ENCODE data around the gene EPHA3.

The EPHA3 gene

GRCh38 chr3:89264037-89264560, 156.7 kb downstream of the EPHA3 start:
- H3K27ac ChIP-seq (ENCODE audit: poor library complexity, severe bottlenecking): no peak overlapping the region
- TF ChIP-seq CTCF (IDR thresholded peaks at IDR 0.05; ENCODE audit: poor library complexity, severe bottlenecking): no peak
- H3K36me3 ChIP-seq (ENCODE audit: low read depth): no peaks in the 10 kb centered on the region
- H3K4me3 ChIP-seq (ENCODE audit: severe bottlenecking): no peak overlapping the region
- ATAC-seq (ENCODE audit: low read depth) (no peak), DNase-seq (ENCODE audit: low spot score) (no peak)
- H3K27me3 ChIP-seq (ENCODE audit: insufficient read depth, poor library complexity, severe bottlenecking): no peaks in the 10 kb centered on the region
- H3K4me1 ChIP-seq (ENCODE audit: insufficient read depth, poor library complexity, severe bottlenecking): no peaks in the 10 kb centered on the region
- H3K9me3 ChIP-seq (ENCODE audit: severe bottlenecking): no peaks in the 10 kb centered on the region

- no peaks in the 10 kb centered on the region for H3K36me3 ChIP-seq (ENCODE audit: low read depth)
- ATAC-seq (ENCODE audit: low read depth) (no peak), DNase-seq (ENCODE audit: low spot score) (no peak)
- no peak for TF ChIP-seq CTCF (IDR thresholded peaks at IDR 0.05; ENCODE audit: poor library complexity, severe bottlenecking)
- no peak overlapping the region for H3K4me3 ChIP-seq (ENCODE audit: severe bottlenecking)
- H3K4me1 ChIP-seq (ENCODE audit: insufficient read depth, poor library complexity, severe bottlenecking): no peaks in the 10 kb centered on the region
- H3K27ac ChIP-seq (ENCODE audit: poor library complexity, severe bottlenecking): no peak overlapping the region
- H3K27me3 ChIP-seq (ENCODE audit: insufficient read depth, poor library complexity, severe bottlenecking): peaks cover 3% of the 10 kb centered on the region
- H3K9me3 ChIP-seq (ENCODE audit: severe bottlenecking): no peaks in the 10 kb centered on the region
Measured at GRCh38 chr3:89266074-89266473, 158.7 kb downstream of the EPHA3 start.

GRCh38 chr3:89268059-89268458, 160.6 kb downstream of the EPHA3 start:
- no peak overlapping the region for H3K27ac ChIP-seq (ENCODE audit: poor library complexity, severe bottlenecking)
- ATAC-seq (ENCODE audit: low read depth) (no peak), DNase-seq (ENCODE audit: low spot score) (no peak)
- H3K4me1 ChIP-seq (ENCODE audit: insufficient read depth, poor library complexity, severe bottlenecking): no peaks in the 10 kb centered on the region
- peaks cover 3% of the 10 kb centered on the region for H3K27me3 ChIP-seq (ENCODE audit: insufficient read depth, poor library complexity, severe bottlenecking)
- TF ChIP-seq CTCF (IDR thresholded peaks at IDR 0.05; ENCODE audit: poor library complexity, severe bottlenecking): no peak
- H3K4me3 ChIP-seq (ENCODE audit: severe bottlenecking): no peak overlapping the region
- H3K36me3 ChIP-seq (ENCODE audit: low read depth): no peaks in the 10 kb centered on the region
- H3K9me3 ChIP-seq (ENCODE audit: severe bottlenecking): no peaks in the 10 kb centered on the region

- H3K36me3 ChIP-seq (ENCODE audit: low read depth): no peaks in the 10 kb centered on the region
- DNase-seq (ENCODE audit: low spot score) (no peak), ATAC-seq (ENCODE audit: low read depth) (no peak)
- H3K4me1 ChIP-seq (ENCODE audit: insufficient read depth, poor library complexity, severe bottlenecking): no peaks in the 10 kb centered on the region
- H3K9me3 ChIP-seq (ENCODE audit: severe bottlenecking): no peaks in the 10 kb centered on the region
- H3K27ac ChIP-seq (ENCODE audit: poor library complexity, severe bottlenecking): no peak overlapping the region
- peaks cover 3% of the 10 kb centered on the region for H3K27me3 ChIP-seq (ENCODE audit: insufficient read depth, poor library complexity, severe bottlenecking)
- H3K4me3 ChIP-seq (ENCODE audit: severe bottlenecking): no peak overlapping the region
- no peak for TF ChIP-seq CTCF (IDR thresholded peaks at IDR 0.05; ENCODE audit: poor library complexity, severe bottlenecking)
Measured at GRCh38 chr3:89270201-89270600, 162.8 kb downstream of the EPHA3 start.

- ATAC-seq (ENCODE audit: low read depth) (no peak), DNase-seq (ENCODE audit: low spot score) (no peak)
- peaks cover 3% of the 10 kb centered on the region for H3K27me3 ChIP-seq (ENCODE audit: insufficient read depth, poor library complexity, severe bottlenecking)
- TF ChIP-seq CTCF (IDR thresholded peaks at IDR 0.05; ENCODE audit: poor library complexity, severe bottlenecking): no peak
- no peak overlapping the region for H3K4me3 ChIP-seq (ENCODE audit: severe bottlenecking)
- no peak overlapping the region for H3K27ac ChIP-seq (ENCODE audit: poor library complexity, severe bottlenecking)
- no peaks in the 10 kb centered on the region for H3K4me1 ChIP-seq (ENCODE audit: insufficient read depth, poor library complexity, severe bottlenecking)
- H3K9me3 ChIP-seq (ENCODE audit: severe bottlenecking): no peaks in the 10 kb centered on the region
- H3K36me3 ChIP-seq (ENCODE audit: low read depth): no peaks in the 10 kb centered on the region
Measured at GRCh38 chr3:89275001-89275400, 167.6 kb downstream of the EPHA3 start.
